ENCODE measurements around the gene TRPC4AP.

DNA sequence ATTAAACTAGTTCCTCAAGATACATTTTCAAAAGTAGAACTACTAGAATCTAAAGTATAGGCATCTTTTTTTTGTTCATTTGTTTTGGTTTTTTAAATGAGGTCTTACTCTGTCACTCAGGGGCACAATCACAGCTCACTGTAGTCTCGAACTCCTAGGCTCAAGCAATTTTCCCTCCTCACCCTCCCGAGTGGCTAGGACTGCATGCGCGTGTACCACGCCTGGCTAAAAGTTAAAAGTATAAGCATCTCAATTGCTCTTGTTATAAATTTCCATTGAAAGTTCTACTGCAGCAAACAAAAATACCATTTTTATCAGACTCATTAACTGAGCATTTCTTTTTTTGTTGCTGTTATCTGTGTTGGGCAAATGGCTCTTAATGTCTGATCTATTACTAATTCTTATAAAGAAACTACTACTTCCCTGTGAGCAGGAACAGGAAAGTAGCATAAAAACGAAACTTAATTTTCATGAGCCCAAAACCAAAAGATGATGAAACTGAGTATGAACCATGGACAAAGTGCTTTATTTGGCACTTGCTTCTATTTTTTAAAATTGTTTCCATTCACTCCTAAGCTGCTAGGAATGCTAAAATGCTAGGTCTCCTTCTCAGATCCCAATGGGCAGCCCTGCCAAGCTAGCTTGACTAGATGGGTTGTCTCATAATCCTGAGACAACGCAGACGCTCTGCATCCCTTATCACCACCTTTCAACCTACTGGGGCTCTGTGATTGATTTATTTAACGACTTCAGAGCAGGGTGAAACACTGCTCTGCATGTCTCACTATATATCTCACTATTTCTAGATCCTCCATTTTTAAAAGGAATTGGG lies 36.9 kb downstream of the TRPC4AP start:
- TF ChIP-seq, protein P1, sequence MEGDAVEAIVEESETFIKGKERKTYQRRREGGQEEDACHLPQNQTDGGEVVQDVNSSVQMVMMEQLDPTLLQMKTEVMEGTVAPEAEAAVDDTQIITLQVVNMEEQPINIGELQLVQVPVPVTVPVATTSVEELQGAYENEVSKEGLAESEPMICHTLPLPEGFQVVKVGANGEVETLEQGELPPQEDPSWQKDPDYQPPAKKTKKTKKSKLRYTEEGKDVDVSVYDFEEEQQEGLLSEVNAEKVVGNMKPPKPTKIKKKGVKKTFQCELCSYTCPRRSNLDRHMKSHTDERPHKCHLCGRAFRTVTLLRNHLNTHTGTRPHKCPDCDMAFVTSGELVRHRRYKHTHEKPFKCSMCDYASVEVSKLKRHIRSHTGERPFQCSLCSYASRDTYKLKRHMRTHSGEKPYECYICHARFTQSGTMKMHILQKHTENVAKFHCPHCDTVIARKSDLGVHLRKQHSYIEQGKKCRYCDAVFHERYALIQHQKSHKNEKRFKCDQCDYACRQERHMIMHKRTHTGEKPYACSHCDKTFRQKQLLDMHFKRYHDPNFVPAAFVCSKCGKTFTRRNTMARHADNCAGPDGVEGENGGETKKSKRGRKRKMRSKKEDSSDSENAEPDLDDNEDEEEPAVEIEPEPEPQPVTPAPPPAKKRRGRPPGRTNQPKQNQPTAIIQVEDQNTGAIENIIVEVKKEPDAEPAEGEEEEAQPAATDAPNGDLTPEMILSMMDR (IDR thresholded peaks at IDR 0.05), result no peak
- no peak for TF ChIP-seq POLR2A (IDR thresholded peaks at IDR 0.05)
